ENCODE results near the gene ZNF101.
"Not testable (repeated sequence)": the region's sequence is repeated elsewhere in the genome, so short reads cannot be mapped to it uniquely, and the experiment has no call there.

Gene ZNF101

GRCh38 chr19:19674315-19674714 is 5.7 kb downstream of the ZNF101 start:
- no peak for TF ChIP-seq CTCF (conservative IDR thresholded peaks at IDR 0.05; ENCODE audit: control insufficient read depth, insufficient read depth, low read depth, low read length)
- DNase-seq (ENCODE audit: low read depth) = no peak
- no peak overlapping the region for H3K4me3 ChIP-seq (ENCODE audit: control insufficient read depth, low read depth, low read length)

- no peak for TF ChIP-seq CTCF (conservative IDR thresholded peaks at IDR 0.05; ENCODE audit: control insufficient read depth, insufficient read depth, low read depth, low read length)
- no peak for DNase-seq (ENCODE audit: low read depth)
- H3K4me3 ChIP-seq (ENCODE audit: control insufficient read depth, low read depth, low read length) = no peak overlapping the region
These were observed 8.9 kb downstream of the ZNF101 start for GRCh38 chr19:19677579-19677978.

DNA sequence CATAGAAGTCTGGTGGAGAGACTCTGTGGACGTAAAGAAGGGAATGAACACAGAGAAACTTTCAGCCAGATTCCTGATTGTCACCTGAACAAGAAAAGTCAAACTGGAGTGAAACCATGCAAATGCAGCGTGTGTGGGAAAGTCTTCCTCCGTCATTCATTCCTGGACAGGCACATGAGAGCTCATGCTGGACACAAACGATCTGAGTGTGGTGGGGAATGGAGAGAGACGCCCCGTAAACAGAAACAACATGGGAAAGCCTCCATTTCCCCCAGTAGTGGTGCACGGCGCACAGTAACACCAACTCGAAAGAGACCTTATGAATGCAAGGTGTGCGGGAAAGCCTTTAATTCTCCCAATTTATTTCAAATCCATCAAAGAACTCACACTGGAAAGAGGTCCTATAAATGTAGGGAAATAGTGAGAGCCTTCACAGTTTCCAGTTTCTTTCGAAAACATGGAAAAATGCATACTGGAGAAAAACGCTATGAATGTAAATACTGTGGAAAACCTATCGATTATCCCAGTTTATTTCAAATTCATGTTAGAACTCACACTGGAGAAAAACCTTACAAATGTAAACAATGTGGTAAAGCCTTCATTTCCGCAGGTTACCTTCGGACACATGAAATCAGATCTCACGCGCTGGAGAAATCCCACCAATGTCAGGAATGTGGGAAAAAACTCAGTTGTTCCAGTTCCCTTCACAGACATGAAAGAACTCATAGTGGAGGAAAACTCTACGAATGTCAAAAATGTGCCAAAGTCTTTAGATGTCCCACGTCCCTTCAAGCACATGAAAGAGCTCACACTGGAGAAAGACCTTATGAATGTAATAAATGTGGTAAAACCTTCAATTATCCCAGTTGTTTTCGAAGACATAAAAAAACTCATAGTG is 10.8 kb downstream of the ZNF101 start:
- no peak overlapping the region for H3K4me3 ChIP-seq (ENCODE audit: control insufficient read depth, low read depth, low read length)
- no peak for DNase-seq (ENCODE audit: low read depth)
- no peak for TF ChIP-seq CTCF (conservative IDR thresholded peaks at IDR 0.05; ENCODE audit: control insufficient read depth, insufficient read depth, low read depth, low read length)

DNA sequence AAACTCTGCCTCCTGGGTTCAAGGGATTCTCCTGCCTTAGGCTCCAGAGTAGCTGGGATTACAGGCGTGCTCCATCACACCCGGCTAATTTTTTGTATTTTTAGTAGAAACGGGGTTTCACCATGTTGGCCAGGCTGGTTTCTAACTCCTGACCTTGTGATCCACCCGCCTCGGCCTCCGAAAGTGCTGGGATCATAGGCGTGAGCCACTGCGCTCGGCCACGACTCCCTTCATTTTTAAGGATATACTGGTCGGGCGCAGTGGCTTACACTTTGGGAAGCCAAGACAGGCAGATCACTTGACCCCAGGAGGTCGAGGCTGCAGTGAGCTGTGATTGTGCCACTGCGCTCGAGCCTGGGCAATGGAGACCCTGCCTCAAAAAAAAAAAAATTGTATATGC is 17.5 kb downstream of the ZNF101 start:
- H3K4me3 ChIP-seq (ENCODE audit: control insufficient read depth, low read depth, low read length); DNase-seq (ENCODE audit: low read depth): not testable (repeated sequence)

DNA sequence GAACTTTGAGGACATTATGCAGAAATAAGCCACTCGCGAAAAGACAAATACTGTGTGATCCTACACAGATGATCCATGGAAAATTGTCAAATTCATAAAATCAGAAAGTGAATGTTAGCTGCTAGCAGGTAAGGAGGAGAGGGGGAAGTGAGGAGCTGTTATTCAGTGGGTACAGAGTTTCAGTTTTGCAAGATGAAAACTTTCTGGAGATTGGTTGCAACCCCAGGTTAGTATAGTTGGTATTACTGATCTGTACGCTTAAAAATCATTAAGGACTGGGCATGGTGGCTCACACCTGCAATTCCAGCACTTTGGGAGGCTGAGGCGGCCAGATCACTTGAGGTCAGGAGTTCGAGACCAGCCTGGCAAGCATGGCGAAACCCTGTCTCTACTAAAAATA is 17.9 kb downstream of the ZNF101 start:
- no peak for DNase-seq (ENCODE audit: low read depth)
- no peak for TF ChIP-seq CTCF (conservative IDR thresholded peaks at IDR 0.05; ENCODE audit: control insufficient read depth, insufficient read depth, low read depth, low read length)
- no peak overlapping the region for H3K4me3 ChIP-seq (ENCODE audit: control insufficient read depth, low read depth, low read length)

GRCh38 chr19:19687090-19687489 is 18.5 kb downstream of the ZNF101 start:
- H3K4me3 ChIP-seq (ENCODE audit: control insufficient read depth, low read depth, low read length) = no peak overlapping the region
- no peak for DNase-seq (ENCODE audit: low read depth)
- TF ChIP-seq CTCF (conservative IDR thresholded peaks at IDR 0.05; ENCODE audit: control insufficient read depth, insufficient read depth, low read depth, low read length) = no peak

GRCh38 chr19:19689023-19689422 is 20.4 kb downstream of the ZNF101 start:
- H3K4me3 ChIP-seq (ENCODE audit: control insufficient read depth, low read depth, low read length); DNase-seq (ENCODE audit: low read depth): not testable (repeated sequence)

DNA sequence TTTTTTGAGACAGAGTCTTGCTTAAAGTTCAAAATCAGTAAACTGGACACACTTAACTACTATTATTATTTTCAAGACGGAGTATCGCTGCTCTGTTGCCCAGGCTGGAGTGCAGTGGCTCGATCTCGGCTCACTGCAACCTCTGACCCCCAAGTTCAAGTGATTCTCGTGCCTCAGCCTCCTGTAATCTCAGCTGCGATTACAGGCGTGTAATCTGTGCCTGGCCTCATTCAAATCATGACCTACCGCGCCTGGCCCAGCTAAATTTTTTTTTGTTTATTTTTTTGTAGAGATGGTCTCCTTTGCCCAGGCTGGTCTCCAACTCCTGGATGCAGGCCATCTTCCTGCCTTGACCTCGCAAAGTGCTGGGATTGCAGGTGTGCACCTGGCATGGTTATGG is 23.0 kb downstream of the ZNF101 start:
- no peak for TF ChIP-seq CTCF (conservative IDR thresholded peaks at IDR 0.05; ENCODE audit: control insufficient read depth, insufficient read depth, low read depth, low read length)
- H3K4me3 ChIP-seq (ENCODE audit: control insufficient read depth, low read depth, low read length) = no peak overlapping the region
- DNase-seq (ENCODE audit: low read depth) = no peak

Data from fibroblast of mammary gland (primary cell).